HG03520 (cell line): ENCODE results near the gene NTSR2.

Experiments
- ATAC-seq: cut with Tn5 transposase; IDR thresholded peaks from one replicate; pipeline ENCODE4 v1.9.1; 2021; ENCODE audit warnings: mild to moderate bottlenecking, moderate library complexity; ENCODE audit not compliant: unreplicated experiment

The NTSR2 gene

DNA sequence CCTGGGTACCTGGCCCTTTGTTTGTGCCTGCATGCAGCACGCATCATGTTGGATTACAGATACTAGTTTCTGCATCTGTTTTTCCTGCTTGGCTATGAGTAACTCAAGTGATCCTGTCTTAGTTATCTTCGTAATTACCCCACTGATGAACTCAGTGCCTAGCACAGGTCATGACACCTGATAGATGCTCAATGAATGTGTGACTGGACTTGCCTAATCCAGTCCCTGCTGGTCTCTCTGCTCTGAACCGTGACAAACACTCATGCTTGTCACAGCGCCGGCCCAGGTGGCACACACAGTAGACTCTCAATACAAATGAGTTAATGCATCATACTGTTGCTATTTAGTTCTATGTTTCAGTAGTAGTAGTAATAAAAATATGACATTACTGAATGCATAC lies 31.2 kb upstream of the NTSR2 start:
- no peak for ATAC-seq

GRCh38 chr2:11699686-11700670 lies 30.0 kb upstream of the NTSR2 start:
- ATAC-seq: no peak

- ATAC-seq: no peak
These were observed 28.3 kb upstream of the NTSR2 start for GRCh38 chr2:11698009-11698922.

DNA sequence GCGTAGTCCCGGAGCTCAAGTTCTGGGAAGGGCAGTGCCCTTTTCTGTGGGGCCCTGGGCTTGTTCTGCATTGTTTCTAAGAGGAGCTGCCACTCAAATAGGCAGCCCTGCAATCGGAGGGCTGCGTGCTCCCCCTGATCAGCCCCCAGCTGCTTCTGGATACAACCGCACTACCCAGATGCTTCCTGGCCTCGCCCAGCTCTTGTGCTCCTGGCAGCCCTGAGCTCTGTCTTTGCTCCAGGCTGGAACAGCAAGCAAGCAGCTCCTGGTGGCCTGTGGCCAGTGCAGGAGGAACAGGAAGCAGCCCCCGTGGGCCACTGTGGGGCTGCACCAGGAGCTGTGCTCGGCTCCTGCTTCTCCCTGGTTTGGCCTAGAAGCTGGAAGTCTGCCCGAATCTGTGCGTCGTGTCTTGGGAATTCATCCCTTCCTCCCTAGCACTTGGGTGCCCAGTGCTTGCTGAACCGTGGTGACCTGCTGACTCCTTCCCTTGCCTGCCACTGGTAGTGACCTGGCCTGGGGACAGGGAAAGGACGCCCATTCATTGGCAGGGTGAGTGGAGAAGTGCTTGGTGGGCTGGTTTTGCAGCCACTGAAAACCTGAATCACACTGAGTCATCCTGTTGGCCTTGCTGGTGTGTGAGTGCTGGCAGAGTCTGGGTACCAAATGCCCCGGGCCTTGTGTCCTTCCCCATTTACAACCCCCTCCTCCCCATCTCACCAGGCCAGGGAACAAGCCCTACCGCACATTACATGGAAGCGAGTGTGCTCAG lies 27.3 kb upstream of the NTSR2 start:
- no peak for ATAC-seq

DNA sequence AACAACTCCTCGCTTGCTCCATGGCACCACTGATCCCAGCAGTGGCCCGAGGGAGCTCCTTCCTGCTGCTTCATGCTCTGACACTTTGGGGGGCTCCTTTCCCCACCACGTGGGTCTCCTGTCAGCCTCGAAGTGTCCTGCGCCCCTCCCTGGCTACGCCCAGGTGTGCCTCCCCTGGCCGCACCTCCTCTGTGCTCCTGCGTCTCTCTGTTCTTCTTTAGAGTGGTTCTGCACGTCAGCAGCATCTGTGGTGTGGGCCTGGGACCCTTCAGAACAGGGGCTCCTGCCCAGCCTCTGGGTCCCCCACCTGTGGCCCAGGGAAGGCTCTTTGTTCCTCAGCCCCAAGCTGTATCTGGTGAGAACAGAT lies 26.7 kb upstream of the NTSR2 start:
- ATAC-seq: no peak

DNA sequence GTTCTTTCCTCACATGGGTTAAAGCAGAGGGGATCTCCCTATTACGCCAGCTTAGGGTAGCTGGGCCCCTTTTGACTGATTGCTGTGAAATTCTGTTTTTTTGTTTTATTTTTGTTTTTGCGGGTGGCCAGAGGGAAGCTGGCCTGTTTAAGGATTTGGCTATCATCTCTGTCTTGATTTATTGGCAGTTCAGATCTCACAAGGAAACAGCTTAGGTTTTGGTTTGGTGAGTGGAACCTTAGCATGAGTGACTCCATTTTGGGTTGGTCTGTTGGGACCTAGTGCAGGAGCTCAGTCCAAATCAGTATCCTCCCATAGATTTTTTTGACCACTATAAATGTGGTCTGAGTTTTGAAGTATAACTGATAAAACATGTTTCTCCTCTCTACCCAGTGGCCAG lies 25.6 kb upstream of the NTSR2 start:
- no peak for ATAC-seq

- peak; percentile 69 for ATAC-seq
These were observed 23.0 kb upstream of the NTSR2 start for GRCh38 chr2:11692966-11693521.

DNA sequence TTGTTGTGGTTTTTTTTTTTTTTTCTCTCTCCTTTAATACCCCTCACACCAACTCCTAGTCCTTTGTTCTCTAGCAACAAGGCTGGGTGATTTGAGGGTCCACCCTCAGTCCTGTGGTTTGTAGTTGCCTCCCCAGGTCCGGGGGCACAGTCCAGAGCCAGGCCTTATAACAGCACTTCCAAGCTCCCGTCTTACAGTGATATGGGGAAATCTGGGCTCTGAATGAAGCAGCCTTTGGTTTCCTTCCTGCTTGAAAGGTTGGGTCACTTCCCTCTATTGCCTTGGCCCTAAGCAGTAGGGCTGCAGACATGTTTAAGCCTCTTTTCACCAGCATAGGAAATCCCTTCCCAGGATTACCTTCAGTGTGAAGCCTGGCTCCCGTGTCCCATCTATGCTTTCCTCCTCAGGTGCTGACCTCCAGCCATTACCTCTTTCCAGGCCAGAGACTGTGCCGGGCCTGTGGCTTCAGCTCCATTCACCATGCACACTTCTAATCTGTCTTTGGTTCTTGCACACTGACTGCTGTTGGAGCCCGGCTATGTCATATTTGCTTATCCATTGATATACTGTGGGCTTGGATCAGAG lies 21.2 kb upstream of the NTSR2 start:
- ATAC-seq: no peak

DNA sequence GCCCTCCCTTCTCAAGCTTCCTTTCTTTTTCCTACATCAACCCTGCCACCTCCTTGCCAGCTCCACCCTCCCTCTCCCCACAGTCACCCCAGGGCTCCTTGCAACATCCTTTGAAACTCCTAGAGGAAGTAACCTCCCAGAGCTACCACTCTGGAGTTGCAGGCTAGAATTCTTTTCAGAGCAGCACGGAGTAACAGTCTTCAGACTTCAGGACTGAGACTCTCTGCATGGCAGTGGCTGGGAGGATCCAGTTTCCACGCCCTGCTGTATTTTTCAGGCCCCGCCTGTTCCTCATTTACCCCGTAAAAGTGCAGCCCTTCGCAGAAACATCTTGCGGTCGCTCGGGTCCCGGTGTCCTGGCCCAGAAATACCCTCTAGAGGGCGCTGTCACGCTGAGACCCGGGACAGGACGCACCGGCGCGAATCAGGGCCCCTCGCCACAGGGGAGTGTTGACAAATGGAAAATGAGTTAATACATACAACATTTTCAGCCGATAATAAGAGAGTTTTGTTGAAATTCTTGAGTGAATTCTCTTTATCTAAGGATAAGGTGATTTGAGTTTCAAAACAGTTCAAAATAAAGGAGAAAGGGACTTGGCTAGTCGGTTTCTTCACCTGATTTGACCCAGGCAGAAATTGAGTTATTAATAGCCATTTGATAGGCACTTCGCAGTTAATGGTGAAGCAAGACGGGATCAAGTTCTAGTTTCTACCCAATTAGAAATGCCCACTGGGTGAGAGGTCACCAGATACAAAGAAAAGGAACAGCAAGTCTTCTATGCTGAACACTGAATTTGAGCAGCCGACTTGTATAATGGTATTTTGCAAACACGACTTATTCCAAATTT lies 18.5 kb upstream of the NTSR2 start:
- peak; percentile 87 for ATAC-seq

DNA sequence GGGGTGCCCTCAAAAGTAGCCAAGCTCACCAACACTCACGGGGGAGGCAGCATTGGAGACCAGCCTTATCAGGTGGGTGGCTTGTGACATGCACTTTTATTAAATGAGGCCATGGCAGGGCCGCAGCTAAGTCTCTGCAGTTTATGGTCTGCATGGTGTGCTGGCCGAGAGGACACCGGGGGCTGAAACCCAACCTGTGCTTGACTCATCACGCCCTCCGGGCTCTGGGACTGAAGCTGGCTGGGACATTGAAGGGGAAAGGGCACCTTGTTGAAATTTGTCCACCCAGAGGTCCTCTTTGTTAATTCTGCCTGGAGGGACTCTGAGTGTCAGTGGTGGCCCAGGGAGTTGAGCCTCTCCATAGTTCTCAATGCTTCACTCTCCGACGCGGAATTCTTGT lies 17.7 kb upstream of the NTSR2 start:
- ATAC-seq: no peak

DNA sequence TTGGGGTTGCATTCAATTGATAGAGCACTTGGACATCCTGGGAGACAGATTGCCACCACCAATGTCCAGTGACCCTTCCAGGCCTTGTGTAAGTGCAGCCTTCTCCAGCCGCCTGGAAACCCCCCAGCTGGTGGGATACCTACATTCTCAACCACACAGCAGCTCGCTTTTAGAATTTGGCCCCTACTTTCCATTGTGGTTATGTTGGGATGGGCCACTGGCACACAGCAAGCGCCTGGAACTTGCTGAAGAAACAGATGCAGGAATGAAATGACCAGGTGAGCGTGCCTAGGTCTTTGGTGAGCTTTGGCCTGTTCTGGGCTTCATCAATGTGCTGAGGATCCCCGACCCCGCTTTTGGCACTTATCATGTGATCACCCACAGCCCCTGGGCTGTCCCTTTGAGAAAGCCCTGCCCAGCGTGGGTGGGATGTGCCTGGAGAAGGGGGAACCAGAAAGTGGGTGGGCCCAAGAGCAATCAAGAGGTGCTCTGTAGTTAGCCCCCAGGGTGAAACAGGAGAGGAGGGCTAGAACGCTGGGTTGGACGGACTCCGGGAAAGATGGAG lies 16.0 kb upstream of the NTSR2 start:
- no peak for ATAC-seq

- no peak for ATAC-seq
These were observed 15.0 kb upstream of the NTSR2 start for GRCh38 chr2:11684894-11685460.

GRCh38 chr2:11683966-11684365 lies 14.0 kb upstream of the NTSR2 start:
- ATAC-seq: no peak

DNA sequence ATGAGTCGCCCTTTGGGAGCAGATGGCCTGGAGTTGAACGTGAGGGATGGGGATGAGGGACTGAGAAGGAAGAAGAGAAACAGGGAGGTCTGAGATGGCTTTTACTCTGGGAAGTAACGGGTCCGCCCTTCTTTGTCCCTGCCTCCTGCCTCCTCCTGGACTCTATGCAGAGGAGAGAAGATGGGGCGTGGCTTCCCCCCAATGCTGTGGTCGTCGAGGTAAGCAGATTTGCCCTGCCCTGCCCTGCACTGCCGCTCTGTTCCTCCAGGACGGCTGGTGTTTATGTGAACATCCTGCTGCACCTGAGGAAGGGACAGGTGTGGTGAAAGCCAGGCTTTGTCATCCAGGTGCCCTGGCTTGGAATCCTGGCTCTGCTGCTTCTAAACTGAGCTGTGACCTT lies 13.5 kb upstream of the NTSR2 start:
- no peak for ATAC-seq

DNA sequence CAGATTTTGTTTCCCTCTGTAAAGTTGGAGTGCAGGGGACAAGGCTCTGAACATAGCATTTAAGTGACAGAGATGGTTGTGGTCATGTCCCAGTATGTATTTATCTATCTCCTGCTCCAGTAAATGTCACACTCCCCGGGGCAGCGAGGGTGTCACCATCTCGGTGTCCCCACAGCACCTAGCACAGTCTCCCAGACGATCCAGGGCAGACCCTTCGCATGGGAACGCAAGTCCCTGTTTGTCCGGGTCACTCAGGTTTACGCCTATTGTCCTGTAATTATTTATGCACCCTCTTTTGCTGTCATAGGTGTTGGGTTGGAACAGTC lies 12.6 kb upstream of the NTSR2 start:
- ATAC-seq: no peak

GRCh38 chr2:11681722-11682589 lies 12.0 kb upstream of the NTSR2 start:
- no peak for ATAC-seq

DNA sequence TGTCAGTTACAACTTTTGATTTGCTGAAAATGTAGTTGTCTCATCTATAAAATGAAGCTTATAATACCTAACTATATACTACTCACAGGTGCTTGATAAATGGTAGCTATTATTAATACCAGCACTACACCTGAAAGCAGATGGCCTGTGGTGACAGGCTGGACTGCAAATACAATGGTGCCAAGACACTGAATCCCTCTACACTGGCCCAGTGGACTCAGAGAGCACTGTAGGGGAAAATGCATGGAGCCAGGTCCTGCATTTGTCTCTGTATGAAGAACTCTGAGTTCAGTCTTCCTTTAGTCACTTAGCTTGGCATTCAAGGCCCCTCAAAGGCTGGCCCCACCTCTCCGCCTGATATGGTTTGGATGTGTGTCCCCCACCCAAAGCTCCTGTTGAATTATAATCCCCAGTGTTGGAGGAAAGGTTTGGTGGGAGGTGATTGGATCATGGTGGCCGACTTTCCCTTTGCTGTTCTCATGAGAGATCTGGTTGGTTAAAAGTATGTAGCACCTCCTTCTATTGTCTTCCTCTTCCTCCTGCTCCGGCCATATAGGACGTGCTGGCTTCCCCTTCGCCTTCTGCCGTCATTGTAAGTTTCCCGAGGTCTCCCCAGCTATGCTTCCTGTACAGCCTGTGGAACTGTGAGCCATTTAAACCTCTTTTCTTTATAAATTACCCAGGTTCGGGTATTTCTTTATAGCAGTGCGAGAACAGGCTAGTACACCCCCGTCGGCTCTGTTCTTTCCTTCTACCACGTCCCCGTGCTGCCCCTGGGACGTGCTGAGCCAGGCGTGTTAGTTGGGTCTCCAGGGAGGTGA lies 11.1 kb upstream of the NTSR2 start:
- no peak for ATAC-seq
